ENCODE data around the gene ADAMTSL5.
A peak's percentile ranks its signal among the peaks of the same experiment; 100 is the strongest.
"Not testable (repeated sequence)": the region's sequence is repeated elsewhere in the genome, so short reads cannot be mapped to it uniquely, and the experiment has no call there.

ADAMTSL5 gene

DNA sequence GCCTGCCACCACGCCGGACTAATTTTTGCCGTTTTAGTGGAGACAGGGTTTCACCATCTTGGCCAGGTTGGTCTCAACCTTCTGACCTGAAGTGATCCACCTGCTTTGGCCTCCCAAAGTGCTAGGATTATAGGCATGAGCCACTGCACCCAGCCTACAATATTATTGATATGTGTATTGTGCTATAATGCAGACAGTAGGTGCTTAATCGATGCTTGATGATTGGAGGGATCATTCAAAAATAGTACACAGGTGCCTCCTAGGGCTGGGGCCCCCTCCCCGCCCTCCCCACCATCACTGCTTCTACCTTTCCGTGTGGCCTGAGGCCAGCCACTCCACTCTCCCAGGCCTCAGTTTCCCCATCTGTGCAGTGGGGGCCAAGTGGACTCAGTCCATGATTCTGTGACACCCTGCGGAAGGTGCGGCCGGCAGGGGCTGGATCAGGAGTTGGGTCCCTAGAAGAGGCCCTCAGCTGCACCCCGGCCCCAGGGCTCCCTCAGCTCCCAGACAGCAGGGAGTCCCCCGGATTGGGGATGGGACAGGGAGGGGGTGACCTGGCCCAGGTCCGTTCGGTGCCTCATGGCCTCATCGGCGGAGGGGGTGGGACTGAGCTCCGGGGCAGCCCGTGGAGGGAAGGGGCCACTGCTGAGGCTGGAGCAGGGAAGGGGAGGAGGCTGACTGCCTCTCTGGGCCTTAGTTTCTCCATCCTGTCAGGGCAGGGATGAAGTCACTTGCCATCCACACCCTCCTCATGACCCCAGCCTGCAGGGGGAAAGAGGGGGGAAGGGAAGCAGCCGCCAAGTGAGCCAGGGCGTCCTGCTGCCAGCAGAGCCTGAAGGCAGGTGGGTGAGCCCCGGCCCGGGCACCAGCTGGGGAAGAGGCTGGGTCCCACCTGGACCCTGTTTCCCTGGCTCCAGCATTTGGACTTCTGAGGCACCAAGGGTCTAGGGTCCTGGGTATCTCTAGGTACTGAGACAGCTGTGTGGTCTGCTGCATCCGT is 1.2 kb downstream of the ADAMTSL5 start:
- DNase-seq = no peak

DNA sequence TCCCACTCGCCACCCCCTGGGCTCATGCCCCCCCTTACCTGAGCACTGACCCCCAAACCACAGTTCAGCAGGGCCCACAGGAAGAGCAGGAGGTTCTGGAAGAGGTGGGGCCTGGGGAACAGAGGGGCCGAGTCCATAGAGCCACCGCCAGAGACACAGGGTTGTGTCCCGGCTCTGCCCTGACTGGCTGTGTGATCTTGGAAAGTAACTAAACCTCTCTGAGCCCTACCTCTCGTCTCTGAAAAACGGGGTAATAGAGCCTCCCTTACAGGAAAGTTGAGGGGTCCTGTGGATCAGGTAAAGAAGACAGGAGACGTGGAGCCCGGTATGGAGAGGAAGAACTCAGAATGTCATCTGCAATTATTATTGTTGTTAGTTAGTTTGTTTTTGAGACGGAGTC is 2.0 kb downstream of the ADAMTSL5 start:
- DNase-seq = no peak

DNA sequence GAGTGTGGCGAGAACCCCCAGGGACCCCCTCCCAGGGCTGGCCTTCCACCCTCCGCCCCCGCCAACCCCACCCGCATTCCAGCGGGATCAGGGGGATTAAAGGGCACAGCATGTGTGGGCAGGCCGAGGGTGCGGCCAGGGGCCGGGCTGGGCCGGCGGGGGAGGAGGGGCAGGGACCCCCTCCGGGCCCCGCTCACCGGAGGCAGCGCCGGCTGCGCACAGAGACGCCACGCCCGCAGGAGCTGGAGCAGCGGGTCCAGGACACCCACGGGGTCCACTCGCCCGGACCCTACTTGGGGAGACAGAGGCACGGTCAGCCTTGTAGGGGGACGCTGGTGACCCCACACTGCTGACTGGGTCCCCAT is 2.4 kb downstream of the ADAMTSL5 start:
- no peak for DNase-seq

DNA sequence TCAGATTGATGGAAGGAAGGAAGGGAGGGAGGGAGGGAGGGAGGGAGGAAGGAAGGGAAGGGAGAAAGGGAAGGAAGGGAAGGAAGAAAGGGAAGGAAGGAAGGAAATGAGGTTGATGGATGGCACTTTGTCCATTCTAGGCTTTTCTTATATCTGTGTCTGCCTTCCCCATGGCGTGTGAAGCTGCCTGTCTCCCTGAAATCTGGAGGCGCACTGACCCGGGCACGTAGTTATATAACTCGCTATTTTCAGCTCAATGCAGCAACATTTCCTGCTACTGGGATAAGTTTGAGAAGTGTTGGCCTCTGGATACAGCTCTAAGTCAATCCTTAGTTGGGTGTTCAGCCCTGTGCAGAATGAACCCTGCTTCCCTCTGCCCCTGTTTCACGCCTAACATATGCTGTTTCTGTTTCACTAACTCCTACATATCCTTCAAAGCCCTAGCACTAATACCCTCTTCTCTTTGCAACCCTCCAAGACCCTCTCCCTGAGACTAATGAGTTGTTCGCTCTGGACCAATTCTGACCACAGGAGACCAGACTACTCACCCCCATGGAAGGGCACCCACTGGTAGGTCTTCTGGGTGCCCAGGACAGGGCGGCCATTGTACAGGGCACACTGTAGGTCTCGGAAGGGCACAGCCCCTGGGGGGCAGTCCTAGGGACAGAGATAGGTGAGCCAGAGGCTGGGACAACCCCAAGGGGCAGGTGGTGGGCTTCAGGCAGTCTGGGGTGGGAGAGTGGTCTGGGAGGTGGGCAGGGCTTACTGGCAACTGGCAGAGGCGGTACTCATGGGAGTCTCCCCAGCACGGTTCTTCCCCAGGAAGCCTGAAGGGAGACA is 3.0 kb downstream of the ADAMTSL5 start:
- no peak for DNase-seq

DNA sequence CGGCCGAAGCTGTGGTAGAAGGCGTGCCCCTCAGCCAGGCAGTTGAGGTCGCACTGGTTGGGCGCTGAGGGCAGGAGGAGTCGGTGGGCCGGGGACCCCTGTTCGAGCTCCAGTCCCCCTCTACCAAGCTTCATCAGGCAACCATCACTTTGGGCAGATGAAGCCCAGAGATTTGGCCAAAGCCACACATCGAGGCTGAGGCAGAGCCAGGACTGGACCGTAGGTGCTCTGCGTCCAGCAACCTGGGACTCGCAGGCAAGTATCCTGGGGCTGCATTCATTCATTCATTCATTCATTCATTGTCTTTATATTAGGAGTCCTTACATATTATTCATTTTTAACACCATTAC is 4.3 kb downstream of the ADAMTSL5 start:
- no peak for DNase-seq

DNA sequence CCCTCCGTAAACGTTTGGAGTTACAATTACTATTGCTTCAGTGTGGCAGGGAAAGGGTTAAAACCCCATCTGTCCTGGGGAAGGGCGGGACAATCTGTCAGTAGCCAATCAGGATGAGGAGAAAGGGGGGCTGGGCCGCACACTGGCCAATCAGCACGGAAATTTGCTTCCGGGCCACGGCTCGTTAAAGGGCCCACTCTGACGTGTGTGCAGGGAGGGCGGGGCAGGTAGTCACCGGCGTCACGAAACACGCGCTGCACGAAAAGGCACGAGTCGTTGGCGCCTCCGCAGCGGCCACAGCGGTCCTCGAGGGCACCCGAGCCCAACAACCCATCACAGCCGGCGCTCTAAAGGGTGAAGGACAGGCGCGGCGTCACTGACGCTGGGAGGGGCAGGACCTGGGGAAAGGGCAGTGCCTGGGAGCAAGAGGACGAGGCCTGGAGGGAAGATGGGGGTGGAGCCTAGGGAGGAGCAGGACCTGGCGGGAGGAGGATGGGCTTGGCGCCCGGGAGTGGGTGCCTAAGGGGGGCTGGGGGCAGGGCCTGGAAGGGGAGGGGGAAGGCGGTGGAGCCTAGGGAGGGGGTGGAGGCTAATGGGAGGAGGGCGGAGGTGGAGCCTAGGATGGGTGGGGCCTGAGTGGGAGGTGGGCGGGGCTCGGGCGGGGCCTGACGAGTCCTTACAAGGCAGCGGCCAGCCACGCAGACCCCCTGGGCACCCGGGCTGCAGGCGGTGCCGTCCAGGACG is 4.9 kb downstream of the ADAMTSL5 start:
- DNase-seq = peak; percentile 94

DNA sequence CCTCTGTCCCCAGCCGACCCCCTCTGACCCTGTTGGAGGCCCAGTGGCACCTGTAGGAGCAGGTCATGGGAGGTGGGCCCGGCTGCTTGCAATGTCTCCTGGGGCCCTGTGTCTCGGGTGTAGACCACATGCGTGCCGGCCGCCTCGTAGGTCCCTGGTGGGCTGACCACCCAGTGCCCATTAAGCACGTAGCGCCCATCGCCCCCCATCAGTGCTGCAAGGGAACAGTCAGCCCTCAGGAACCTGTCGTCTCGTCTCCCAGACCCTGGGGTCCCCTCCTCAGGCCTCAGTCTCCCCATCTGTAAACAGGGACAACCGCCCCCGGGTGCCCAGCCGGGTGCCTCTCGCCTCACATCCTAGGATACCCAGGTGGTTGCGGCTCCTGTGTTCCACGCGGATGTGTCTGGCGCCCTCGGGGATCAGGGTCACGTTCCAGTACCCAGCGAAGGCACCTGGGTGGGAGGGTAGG is 5.6 kb downstream of the ADAMTSL5 start:
- no peak for DNase-seq

DNA sequence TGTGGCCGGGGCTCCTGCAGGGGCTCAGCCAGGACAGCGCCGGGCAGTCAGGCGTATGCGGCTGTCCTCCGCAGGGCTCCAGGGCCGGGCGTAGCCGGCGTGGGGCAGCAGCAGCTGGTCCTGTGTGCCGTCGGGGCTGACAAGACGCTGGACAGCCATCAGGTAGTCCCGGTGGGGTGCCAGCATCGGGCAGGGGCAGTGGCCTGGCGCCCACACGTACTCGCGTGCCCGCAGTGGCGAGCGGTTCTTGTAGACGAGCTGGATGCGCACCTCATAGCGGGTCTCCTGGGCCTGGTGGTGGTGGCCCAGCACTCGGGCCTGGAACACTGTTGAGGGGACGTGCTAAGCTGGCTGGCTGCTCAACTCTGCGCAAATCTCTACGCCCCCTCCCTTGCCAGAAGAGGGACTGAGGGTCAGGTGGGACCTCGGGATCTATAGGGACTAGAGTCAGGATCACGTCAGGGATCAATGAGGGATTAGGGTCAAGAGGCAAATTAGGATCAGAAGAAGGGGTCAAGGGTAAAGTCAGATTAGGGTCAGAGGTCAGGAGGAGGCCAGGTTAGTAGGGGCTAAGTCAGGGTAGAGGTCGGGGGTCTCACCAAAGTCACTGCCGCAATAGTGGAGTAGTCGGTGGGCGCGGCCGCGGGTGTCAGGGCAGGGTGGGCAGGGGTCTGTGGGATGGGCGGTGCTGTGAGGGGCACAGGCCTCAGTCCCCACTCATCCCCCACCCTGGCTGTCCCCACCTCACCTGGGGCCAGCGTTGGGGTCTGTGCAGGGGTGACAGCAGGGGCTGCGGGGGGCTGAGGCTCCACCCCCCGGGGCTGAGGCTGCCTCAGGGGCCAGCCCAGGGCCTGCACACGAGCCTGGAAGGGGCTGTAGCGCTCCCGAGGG is 6.6 kb downstream of the ADAMTSL5 start:
- DNase-seq = no peak

DNA sequence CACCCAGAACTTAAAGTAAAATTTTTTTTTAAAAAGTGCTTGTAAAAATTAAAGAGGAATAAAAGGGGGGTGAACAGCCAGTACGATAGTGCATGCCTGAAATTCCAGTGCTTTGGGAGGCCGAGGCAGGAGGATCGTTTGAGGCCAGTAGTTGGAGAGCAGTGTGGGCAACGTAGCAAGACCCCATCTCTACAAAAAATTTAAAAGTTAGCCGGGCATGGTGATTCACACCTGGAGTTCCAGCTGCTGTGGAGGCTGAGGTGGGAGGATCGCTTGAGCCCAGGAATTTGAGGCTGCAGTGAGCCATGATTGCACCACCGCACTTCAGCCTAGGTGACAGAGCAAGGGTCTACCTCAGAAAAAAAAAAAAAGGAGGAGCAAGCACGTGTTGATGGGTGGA is 7.8 kb downstream of the ADAMTSL5 start:
- DNase-seq = no peak

DNA sequence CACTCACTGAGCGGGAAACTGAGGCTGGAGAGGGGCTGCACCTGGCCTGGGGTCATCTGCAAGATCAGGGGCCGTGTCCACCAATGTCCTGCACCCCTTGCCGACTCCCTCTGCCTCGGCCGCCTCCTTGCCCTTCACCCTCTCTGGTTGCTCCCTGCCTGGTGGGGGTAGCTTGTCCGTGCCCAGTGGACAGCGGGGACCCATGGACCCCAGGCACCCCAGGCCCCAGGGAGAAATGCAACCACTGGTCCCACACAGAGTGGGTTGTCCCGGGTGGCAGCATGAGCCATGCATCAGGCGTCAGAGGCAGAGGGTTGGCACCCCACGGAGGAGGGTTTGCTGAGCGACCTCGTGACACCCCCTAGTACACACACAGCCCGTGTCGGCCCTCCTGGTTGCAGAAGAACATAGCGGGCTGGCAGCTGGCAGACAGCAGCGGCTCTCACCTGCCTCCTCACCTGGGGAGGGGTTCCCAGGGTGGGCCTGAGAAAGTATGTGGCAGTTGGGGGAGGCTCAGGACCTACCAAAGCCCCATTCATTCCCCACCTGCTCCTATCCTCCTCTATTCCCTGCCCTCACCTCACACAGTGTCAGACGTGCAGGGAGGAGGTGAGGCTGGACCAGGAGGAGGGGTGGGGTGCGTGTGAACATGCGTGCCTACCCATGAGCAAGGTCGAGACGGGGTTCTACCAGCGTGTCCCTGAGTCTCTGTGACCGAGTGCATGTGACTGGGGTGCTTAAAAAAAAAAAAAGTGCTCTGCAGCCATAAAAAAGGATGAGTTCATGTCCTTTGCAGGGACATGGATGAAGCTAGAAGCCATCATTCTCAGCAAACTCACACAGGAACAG is 8.7 kb downstream of the ADAMTSL5 start:
- no peak for DNase-seq

DNA sequence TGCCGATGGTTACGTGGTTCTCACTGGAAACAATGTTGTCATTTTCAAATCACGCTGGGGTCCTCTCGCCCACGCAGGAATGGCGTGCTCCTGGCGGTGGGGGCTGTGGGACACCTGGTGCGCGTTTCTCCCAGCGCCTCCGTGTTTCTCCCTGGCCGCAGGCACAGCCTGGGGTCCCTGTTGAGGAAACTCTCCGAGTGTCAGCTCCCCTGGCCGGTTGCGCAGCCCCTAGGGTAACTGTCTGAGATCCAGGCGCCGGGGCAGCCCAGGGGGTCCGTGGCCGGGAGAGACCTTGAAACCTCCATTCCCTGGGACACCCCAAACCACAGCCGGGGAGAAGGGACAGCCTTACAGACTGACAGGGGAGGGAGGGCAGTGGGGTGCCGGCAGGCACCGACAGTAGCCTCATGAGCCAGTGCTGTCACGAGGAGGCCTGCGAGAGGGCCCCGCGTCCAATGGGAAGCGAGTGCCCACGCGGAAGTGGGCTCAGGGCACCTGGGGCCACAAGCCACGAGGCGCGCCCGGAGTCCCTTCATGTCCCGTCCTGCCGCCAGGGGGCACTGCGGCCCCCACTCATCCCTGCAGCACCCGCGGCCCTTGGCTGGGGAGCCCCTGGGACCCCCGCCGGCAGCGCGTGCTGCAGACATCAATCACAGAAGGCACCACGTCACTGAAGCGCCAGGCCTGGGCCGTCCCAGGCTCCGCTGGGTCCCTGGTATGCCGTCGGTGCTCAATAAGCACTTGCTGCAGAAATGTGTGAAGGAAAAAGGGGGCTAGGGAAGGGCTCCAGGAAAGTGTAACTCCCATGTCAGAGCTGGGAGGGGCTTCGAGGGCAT is 9.5 kb downstream of the ADAMTSL5 start:
- DNase-seq = peak; percentile 76

DNA sequence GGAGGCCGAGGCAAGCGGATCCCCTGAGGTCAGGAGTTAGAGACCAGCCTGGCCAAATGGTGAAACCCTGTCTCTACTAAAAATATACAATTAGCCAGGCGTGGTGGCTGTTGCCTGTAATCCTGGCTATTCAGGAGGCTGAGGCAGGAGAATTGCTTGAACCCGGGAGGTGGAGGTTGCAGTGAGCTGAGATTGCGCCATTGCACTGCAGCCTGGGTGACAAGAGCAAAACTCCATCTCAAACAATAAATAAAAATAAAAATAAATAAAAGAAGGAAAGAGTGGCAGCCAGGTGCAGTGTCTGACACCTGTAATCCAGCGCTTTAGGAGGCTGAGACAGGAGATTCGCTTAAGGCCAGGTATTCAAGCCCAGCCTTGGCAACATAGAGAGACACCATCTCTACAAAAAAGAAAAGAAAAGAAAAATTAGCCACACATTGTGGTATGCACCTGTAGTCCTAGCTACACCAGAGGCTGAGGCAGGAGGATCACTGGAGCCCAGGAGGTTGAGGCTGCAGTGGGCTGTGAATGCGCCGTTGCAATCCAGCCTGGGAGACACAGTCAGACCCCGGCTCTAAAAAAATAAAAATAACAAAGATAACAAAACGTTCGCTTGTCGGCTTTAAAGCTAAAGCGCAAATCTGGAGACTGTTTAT is 10.3 kb downstream of the ADAMTSL5 start:
- no peak for DNase-seq

DNA sequence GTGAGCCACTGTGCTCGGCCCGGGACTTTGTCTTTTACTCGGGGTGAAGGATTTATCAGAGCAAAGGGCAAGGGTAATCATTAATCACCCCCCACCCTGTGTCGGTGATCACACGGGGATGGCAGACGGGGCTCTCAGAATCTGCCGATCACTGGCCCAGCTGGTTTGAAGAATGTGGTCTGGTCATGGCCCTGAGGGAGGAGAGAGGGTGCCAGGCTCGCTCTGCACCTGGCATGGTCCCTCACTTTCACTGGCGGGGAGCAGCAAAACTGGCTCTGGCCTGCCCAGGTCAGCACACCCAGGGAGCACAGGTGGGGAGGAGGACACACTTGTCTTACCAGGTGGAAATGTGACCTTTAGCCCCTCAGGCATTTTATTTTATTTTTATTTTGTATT is 11.6 kb downstream of the ADAMTSL5 start:
- DNase-seq = no peak

DNA sequence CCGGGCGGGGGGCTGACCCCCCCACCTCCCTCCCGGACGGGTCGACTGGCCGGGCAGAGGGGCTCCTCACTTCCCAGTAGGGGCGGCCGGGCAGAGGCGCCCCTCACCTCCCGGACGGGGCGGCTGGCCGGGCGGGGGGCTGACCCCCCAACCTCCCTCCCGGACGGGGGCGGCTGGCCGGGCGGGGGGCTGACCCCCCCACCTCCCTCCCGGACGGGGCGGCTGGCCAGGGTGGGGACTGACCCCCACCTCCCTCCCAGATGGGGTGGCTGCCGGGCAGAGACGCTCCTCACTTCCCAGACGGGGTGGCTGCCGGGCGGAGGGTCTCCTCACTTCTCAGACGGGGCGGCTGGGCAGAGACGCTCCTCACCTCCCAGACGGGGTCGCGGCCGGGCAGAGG is 13.6 kb downstream of the ADAMTSL5 start:
- DNase-seq = not testable (repeated sequence)

DNA sequence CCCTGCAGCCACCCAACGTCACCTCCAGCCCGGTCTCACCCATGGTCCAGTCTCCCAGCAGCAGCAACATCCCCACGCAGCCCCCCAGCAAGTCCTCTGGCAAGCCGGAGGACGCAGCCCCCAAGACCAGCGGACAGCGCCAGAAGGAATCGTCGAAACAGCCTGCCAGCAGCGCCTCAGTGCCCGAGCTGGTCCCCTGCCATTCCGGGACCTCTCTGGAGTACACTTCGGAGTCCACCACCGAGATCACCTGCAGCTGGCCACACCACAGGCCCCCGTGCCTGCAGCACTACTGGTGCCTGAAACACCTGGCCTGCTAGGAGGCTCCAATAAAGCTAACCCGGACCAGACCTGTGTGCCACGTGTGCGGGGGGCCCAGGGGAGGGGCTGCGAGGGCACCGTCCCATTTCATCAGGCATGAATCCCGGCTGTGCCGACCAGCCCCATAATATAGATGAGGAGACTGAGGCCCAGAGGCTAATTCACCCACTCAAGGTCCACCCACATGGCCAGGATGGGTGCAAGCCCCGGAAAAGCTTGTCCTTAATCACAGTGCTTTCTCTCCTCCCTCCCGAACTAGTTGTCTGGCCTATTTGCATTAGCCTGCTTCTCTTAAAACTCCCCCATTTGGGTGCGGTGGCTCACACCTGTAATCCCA is 15.1 kb downstream of the ADAMTSL5 start:
- DNase-seq = no peak

DNA sequence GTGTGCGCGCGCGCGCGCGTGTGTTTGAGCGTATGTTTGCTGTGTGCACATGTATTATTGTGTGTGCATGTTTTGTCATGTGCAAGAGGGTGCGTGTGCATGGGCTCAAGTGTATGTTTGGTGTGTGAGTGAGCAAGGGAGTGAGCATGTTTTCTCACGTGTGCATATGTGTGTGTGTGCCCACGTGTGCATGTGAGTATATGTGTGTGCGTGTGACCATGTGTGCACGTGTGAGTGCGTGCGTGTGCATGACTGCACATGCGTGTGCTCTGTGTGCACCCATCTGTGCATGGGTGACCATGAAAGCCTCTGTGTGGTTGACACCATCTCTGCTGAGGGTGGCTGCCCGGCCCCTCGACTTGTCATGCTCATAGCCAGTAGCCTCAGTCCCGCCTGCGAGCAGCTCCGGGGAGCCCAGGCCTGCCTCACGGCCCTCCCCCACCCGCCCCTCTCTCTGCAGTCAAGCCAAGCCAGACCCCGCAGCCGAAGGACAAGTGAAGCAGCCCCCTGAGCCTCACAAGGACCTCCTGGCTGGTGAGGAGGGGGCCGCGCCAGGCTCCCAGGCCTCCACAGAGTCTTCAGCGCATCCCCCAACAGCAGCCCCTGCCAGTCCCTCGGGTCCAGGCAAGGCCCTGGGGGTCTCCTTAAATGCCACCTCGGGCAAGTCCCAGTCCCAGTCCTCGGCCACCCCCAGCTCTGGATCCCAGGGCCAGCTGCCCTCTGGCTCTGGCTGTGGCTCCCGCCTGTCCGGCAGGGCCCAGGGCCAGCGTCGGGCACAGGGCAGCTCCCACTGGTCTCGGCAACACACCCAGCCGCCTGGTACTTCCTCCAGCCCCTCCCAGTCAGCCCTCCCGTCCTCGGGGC is 15.9 kb downstream of the ADAMTSL5 start:
- no peak for DNase-seq

DNA sequence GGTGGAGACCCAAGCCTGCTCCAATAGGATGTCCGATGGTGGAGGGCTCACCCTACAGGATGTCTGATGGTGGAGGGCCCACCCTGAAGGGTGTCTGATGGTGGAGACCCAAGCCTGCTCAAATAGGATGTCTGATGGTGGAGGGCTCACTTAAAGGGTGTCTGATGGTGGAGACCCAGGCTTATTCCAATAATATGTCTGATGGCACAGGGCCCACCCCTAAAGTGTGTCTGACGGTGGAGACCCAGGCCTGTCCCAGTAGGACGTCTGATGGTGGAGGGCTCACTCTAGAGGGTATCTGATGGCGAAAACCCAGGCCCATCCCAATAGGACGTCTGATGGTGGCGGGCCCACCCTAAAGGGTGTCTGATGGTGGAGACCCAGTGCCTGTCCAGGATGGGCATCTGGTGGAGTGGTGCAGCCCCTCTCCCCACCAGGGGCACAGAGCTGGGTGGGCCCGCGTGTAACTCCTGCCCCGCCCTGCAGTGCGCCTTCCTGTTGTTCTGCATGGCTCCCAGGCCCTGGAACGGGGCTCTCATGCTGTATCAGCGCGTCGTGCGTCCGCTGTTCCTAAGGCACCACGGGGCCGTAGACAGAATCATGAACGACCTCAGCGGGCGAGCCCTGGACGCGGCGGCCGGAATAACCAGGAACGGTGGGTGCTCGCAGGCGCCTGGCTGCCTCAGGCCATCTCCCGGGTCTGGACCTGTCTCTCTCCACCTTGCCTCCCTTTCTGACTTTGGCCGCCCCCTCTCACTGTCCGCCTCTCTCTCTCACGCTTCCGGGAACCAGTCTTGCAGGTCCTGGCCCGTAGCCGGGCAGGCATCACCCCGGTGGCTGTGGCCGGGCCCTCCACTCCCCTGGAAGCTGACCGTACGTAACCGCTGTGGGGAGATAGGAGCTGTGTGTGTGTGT is 16.8 kb downstream of the ADAMTSL5 start:
- DNase-seq = no peak
